Upper lobe of left lung (tissue), 6 donors: Measurements from ENCODE around the gene SLCO3A1. TPM values are rescaled to one million over a fixed set of nuclear protein-coding genes. Genes with fewer than 3 reads are reported as not detected.

Source experiments
- ATAC-seq, 2 donors: fragments of 200-7000 bp; cut with Tn5 transposase; one replicate each; pipeline ENCODE4 v1.9.1; 2022; ENCODE audit warnings: mild to moderate bottlenecking in 2 of 2, moderate library complexity in 2 of 2; ENCODE audit not compliant: low FRiP score in 2 of 2
- DNase-seq, 2 donors: peaks; one replicate each; pipeline ENCODE4 v3.0.0-alpha.2; 2019 to 2020
- H3K27ac ChIP-seq, 4 donors: fragments of 200-600 bp; sonication (generic); one replicate each; pipeline ENCODE4 v1.5.1; 2016 to 2019
- H3K27me3 ChIP-seq, 4 donors: fragments of 200-600 bp; sonication (generic); one replicate each; pipeline ENCODE4 v1.5.1; 2017 to 2019
- H3K36me3 ChIP-seq, 4 donors: fragments of 200-600 bp; sonication (generic); one replicate each; pipeline ENCODE4 v1.5.1; 2016 to 2019
- H3K4me1 ChIP-seq, 4 donors: fragments of 200-600 bp; sonication (generic); one replicate each; pipeline ENCODE4 v1.5.1; 2018 to 2019
- H3K4me3 ChIP-seq, 4 donors: fragments of 200-600 bp; sonication (generic); one replicate each; pipeline ENCODE4 v1.5.1; 2017 to 2019; ENCODE audit warnings: mild to moderate bottlenecking in 2 of 4, moderate library complexity in 1 of 4
- H3K9me3 ChIP-seq, 4 donors: fragments of 200-600 bp; sonication (generic); one replicate each; pipeline ENCODE4 v1.5.1; 2018 to 2019
- CTCF ChIP-seq, 6 experiments: fragments of 450-650 bp in 4 of 6; fragments of 200-600 bp in 2 of 6; sonication (generic) in 2 of 6; IDR thresholded peaks; one replicate each; pipeline ENCODE4 v1.5.1; 2016 to 2019; ENCODE audit warnings: antibody characterized with exemption in 6 of 6
- EP300 ChIP-seq, 4 donors: sonication (generic); formaldehyde crosslinking; IDR thresholded peaks; one replicate each; pipeline ENCODE4 v1.5.1; 2017; ENCODE audit warnings: antibody characterized with exemption in 4 of 4, control low read depth in 2 of 4
- POLR2A ChIP-seq, 4 donors: fragments of 450-650 bp; IDR thresholded peaks; one replicate each; pipeline ENCODE4 v1.5.1; 2016 to 2017; ENCODE audit warnings: antibody characterized with exemption in 4 of 4, mild to moderate bottlenecking in 2 of 4
- POLR2AphosphoS5 ChIP-seq, 2 donors: sonication (generic); formaldehyde crosslinking; IDR thresholded peaks; one replicate each; pipeline ENCODE4 v1.5.1; 2017; ENCODE audit warnings: antibody characterized with exemption in 2 of 2
- WGBS, 2 donors: methylation state at CpG; one replicate each; pipeline ENCODE4 v1.1.5; 2017 to 2018; 5-methylcytosine and 5-hydroxymethylcytosine counted together
- total RNA-seq, 6 donors: library from RNA; depleted of rRNA in 4 of 6; stranded (reverse); fragments of >200 nt in 4 of 6; gene quantifications; one replicate each; pipeline versions ENCODE4 v1.1.0 to v1.2.1, GENCODE V29; 2016 to 2021
- donor health status: DM: no; HTN: no; CAD: no; lungs with moderate emphysema.
- donor health status: DM: no; HTN: yes; CAD: no; lungs with severe emphysema.

The SLCO3A1 gene
- total RNA-seq, 6 donors from 2014 or later: 29.3 to 56.6 (median 46.7) TPM

GRCh38 chr15:91844341-91844740, 9.2 kb upstream of the SLCO3A1 start:
- TF ChIP-seq POLR2A (IDR thresholded peaks at IDR 0.05) (no peak), EP300 (IDR thresholded peaks at IDR 0.05) (no peak), CTCF (IDR thresholded peaks at IDR 0.05) (no peak), POLR2AphosphoS5 (IDR thresholded peaks at IDR 0.05) (no peak)
- Histone ChIP-seq H3K4me3 (no peak overlapping the region), H3K36me3 (no peaks in the 10 kb centered on the region), H3K4me1 (no peaks in the 10 kb centered on the region), H3K27me3 (no peaks in the 10 kb centered on the region), H3K9me3 (no peaks in the 10 kb centered on the region), H3K27ac (no peak overlapping the region)
- DNase-seq: no peak
- WGBS, 2 donors: 89 to 90% methylated on average over 3 of the region's 3 CpGs
- ATAC-seq: no peak

- Histone ChIP-seq H3K4me1 (peaks cover 0 to 4% (median 0%) of the 10 kb centered on the region in 4 donors), H3K27me3 (no peaks in the 10 kb centered on the region), H3K9me3 (no peaks in the 10 kb centered on the region), H3K27ac (no peak overlapping the region), H3K36me3 (no peaks in the 10 kb centered on the region), H3K4me3 (no peak overlapping the region)
- no peak for ATAC-seq
- TF ChIP-seq POLR2AphosphoS5 (IDR thresholded peaks at IDR 0.05) (no peak), POLR2A (IDR thresholded peaks at IDR 0.05) (no peak), EP300 (IDR thresholded peaks at IDR 0.05) (no peak), CTCF (IDR thresholded peaks at IDR 0.05) (no peak)
- DNase-seq: no peak
- WGBS, 2 donors: 83 to 88% methylated on average over 4 to 5 of the region's 5 CpGs
Observed at GRCh38 chr15:91844928-91845327, 8.6 kb upstream of the SLCO3A1 start.

- Histone ChIP-seq H3K27ac (no peak overlapping the region), H3K4me3 (no peak overlapping the region), H3K27me3 (no peaks in the 10 kb centered on the region), H3K36me3 (no peaks in the 10 kb centered on the region), H3K4me1 (peaks cover 0 to 5% (median 2%) of the 10 kb centered on the region in 4 donors), H3K9me3 (no peaks in the 10 kb centered on the region)
- no peak for ATAC-seq
- TF ChIP-seq POLR2A (IDR thresholded peaks at IDR 0.05) (no peak), CTCF (IDR thresholded peaks at IDR 0.05) (no peak), EP300 (IDR thresholded peaks at IDR 0.05) (no peak), POLR2AphosphoS5 (IDR thresholded peaks at IDR 0.05) (no peak)
- WGBS, 2 donors: 72 to 81% methylated on average over 6 of the region's 6 CpGs
- DNase-seq: no peak
Observed at GRCh38 chr15:91845720-91846119, 7.8 kb upstream of the SLCO3A1 start.

GRCh38 chr15:91849180-91849579, 4.3 kb upstream of the SLCO3A1 start:
- H3K27me3 ChIP-seq: no peaks in the 10 kb centered on the region
- H3K36me3 ChIP-seq: no peaks in the 10 kb centered on the region
- TF ChIP-seq EP300 (IDR thresholded peaks at IDR 0.05): no peak
- TF ChIP-seq CTCF (IDR thresholded peaks at IDR 0.05): no peak
- no peak for TF ChIP-seq POLR2A (IDR thresholded peaks at IDR 0.05)
- no peak overlapping the region for H3K27ac ChIP-seq
- no peaks in the 10 kb centered on the region for H3K9me3 ChIP-seq
- DNase-seq (no peak), ATAC-seq (no peak)
- H3K4me3 ChIP-seq: no peak overlapping the region
- H3K4me1 ChIP-seq: peaks cover 10 to 24% (median 19%) of the 10 kb centered on the region in 4 donors
- 54 to 77% methylated on average over 3 of the region's 3 CpGs for WGBS, 2 donors

- TF ChIP-seq POLR2A (IDR thresholded peaks at IDR 0.05) (no peak), CTCF (IDR thresholded peaks at IDR 0.05) (peak; percentile 26 to 57 (median 50)), EP300 (IDR thresholded peaks at IDR 0.05) (no peak), POLR2AphosphoS5 (IDR thresholded peaks at IDR 0.05) (no peak)
- Histone ChIP-seq H3K4me1 (peaks cover 15 to 28% (median 23%) of the 10 kb centered on the region in 4 donors), H3K4me3 (no peak overlapping the region), H3K27me3 (no peaks in the 10 kb centered on the region), H3K27ac (no peak overlapping the region), H3K9me3 (no peaks in the 10 kb centered on the region), H3K36me3 (no peaks in the 10 kb centered on the region)
- WGBS, 2 donors: 61 to 66% methylated on average over 7 of the region's 7 CpGs
- ATAC-seq (no peak), DNase-seq (no peak)
Observed at GRCh38 chr15:91849749-91850161, 3.8 kb upstream of the SLCO3A1 start.
